HG02938 (cell line): ENCODE measurements around the gene FBLN2.
"Not testable (repeated sequence)": the region's sequence is repeated elsewhere in the genome, so short reads cannot be mapped to it uniquely, and the experiment has no call there.

Source experiments
- ATAC-seq: cut with Tn5 transposase; IDR thresholded peaks from one replicate; pipeline ENCODE4 v1.9.1; 2021; ENCODE audit warnings: mild to moderate bottlenecking, moderate library complexity; ENCODE audit not compliant: unreplicated experiment

Gene FBLN2

GRCh38 chr3:13548696-13549622 is at the start of gene FBLN2:
Gene FBLN2, plus strand, starts transcription at chr3:13549125. Its CDS starts 21,231 bp downstream, at chr3:13570356.
- ATAC-seq = no peak

- ATAC-seq = not testable (repeated sequence)
Observed at GRCh38 chr3:13499246-13499645, 49.7 kb upstream of the FBLN2 start.

- ATAC-seq = no peak
Observed at GRCh38 chr3:13500133-13500885, 48.6 kb upstream of the FBLN2 start.

GRCh38 chr3:13501056-13501455 is 47.9 kb upstream of the FBLN2 start:
- ATAC-seq = no peak

GRCh38 chr3:13501521-13501920 is 47.4 kb upstream of the FBLN2 start:
- ATAC-seq = no peak

- ATAC-seq = no peak
Observed at GRCh38 chr3:13501958-13502790, 46.8 kb upstream of the FBLN2 start.

- ATAC-seq = no peak
Observed at GRCh38 chr3:13502791-13503060, 46.2 kb upstream of the FBLN2 start.

GRCh38 chr3:13504161-13504831 is 44.6 kb upstream of the FBLN2 start:
- no peak for ATAC-seq

GRCh38 chr3:13505147-13506130 is 43.5 kb upstream of the FBLN2 start:
- no peak for ATAC-seq

- no peak for ATAC-seq
Observed at GRCh38 chr3:13506239-13506638, 42.7 kb upstream of the FBLN2 start.

GRCh38 chr3:13506680-13507079 is 42.2 kb upstream of the FBLN2 start:
- ATAC-seq = no peak

- ATAC-seq = no peak
Observed at GRCh38 chr3:13507247-13507569, 41.7 kb upstream of the FBLN2 start.

- ATAC-seq = no peak
Observed at GRCh38 chr3:13507570-13508339, 41.2 kb upstream of the FBLN2 start.

- ATAC-seq = no peak
Observed at GRCh38 chr3:13508496-13508895, 40.4 kb upstream of the FBLN2 start.

GRCh38 chr3:13509059-13509815 is 39.7 kb upstream of the FBLN2 start:
- no peak for ATAC-seq

- ATAC-seq = no peak
Observed at GRCh38 chr3:13509816-13510192, 39.1 kb upstream of the FBLN2 start.

- no peak for ATAC-seq
Observed at GRCh38 chr3:13512451-13512850, 36.5 kb upstream of the FBLN2 start.
